Vagina (tissue), 2 donors: Measurements from ENCODE around the gene DGKD. TPM values are rescaled to one million over a fixed set of nuclear protein-coding genes. Genes with fewer than 3 reads are reported as not detected.

Experiments
- DNase-seq, 2 donors: peaks; one replicate each; pipeline ENCODE4 v3.0.0-alpha.2; 2017; ENCODE audit errors: extremely low spot score in 2 of 2
- H3K27ac ChIP-seq: fragments of 200-600 bp; sonication (generic); one replicate; pipeline ENCODE4 v1.5.1; 2019
- H3K27me3 ChIP-seq: fragments of 200-600 bp; sonication (generic); one replicate; pipeline ENCODE4 v1.5.1; 2019
- H3K36me3 ChIP-seq, 2 donors: fragments of 200-600 bp; sonication (generic); one replicate each; pipeline ENCODE4 v1.5.1; 2017 to 2019
- H3K4me1 ChIP-seq: fragments of 200-600 bp; sonication (generic); one replicate; pipeline ENCODE4 v1.5.1; 2019
- H3K4me3 ChIP-seq, 2 donors: fragments of 200-600 bp; sonication (generic); 1 replicate in 1 of 2; 2 replicates in 1 of 2; pipeline ENCODE4 v1.5.1; 2016 to 2019
- H3K9me3 ChIP-seq: fragments of 200-600 bp; sonication (generic); one replicate; pipeline ENCODE4 v1.5.1; 2019
- POLR2A ChIP-seq, 2 donors: fragments of 450-650 bp; IDR thresholded peaks; one replicate each; pipeline ENCODE4 v1.6.1; 2017; ENCODE audit warnings: antibody characterized with exemption in 2 of 2, mild to moderate bottlenecking in 2 of 2, moderate library complexity in 2 of 2
- POLR2AphosphoS5 ChIP-seq, 2 donors: sonication (generic); formaldehyde crosslinking; IDR thresholded peaks; one replicate each; pipeline ENCODE4 v1.9.0; 2017; ENCODE audit warnings: antibody characterized with exemption in 2 of 2, mild to moderate bottlenecking in 2 of 2, low read depth in 1 of 2; ENCODE audit not compliant: insufficient read depth in 1 of 2
- intact Hi-C: fragments of 100-400 bp; cut with DNase I; formaldehyde crosslinking; loops from one replicate; pipeline ENCODE4 v1.15.1; 2023
- total RNA-seq: library from RNA; depleted of rRNA; stranded (reverse); fragments of >200 nt; gene quantifications from one replicate; pipeline ENCODE4 v1.2.3, GENCODE V29; 2016
- TF ChIP-seq, protein P1 (sequence below), 3 experiments: fragments of 450-650 bp in 2 of 3; fragments of 200-600 bp in 1 of 3; sonication (generic) in 1 of 3; IDR thresholded peaks; one replicate each; pipeline ENCODE4 v1.5.1; 2017 to 2019; ENCODE audit warnings: antibody characterized with exemption in 3 of 3, mild to moderate bottlenecking in 2 of 3, moderate library complexity in 2 of 3

DGKD gene
- total RNA-seq, 1 donor from 2014 or later = 13.3 TPM

DNA sequence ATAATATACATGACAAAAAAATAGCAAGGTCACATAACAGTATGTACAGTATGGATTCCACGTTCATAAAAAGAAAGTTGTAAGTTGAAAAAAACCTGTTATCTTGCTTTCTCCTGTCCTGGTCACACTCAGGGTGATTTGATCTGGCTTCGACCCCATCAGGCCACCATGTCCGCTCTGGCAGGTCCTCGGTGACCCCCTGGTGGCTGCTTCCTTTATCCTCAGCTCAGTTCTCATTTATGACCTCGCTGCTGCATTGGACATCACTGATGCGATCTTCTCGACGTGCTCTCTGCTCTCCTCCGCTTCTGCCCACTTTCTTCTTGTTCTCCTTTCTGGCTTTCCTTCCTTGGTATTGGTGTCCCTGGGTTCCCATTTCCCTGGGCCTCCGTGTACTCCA lies 29.7 kb downstream of the DGKD start:
- no peaks in the 10 kb centered on the region for H3K27me3 ChIP-seq
- H3K36me3 ChIP-seq = no peaks in the 10 kb centered on the region
- H3K4me1 ChIP-seq = peaks cover 40% of the 10 kb centered on the region
- no peak overlapping the region for H3K4me3 ChIP-seq
- intact Hi-C loops = no loop called here
- H3K9me3 ChIP-seq = no peaks in the 10 kb centered on the region
- no peak for DNase-seq
- TF ChIP-seq POLR2AphosphoS5 (IDR thresholded peaks at IDR 0.05; ENCODE audit: insufficient read depth in 1 of 2, low read depth in 1 of 2) (no peak), POLR2A (IDR thresholded peaks at IDR 0.05) (no peak)
- no peak overlapping the region for H3K27ac ChIP-seq

DNA sequence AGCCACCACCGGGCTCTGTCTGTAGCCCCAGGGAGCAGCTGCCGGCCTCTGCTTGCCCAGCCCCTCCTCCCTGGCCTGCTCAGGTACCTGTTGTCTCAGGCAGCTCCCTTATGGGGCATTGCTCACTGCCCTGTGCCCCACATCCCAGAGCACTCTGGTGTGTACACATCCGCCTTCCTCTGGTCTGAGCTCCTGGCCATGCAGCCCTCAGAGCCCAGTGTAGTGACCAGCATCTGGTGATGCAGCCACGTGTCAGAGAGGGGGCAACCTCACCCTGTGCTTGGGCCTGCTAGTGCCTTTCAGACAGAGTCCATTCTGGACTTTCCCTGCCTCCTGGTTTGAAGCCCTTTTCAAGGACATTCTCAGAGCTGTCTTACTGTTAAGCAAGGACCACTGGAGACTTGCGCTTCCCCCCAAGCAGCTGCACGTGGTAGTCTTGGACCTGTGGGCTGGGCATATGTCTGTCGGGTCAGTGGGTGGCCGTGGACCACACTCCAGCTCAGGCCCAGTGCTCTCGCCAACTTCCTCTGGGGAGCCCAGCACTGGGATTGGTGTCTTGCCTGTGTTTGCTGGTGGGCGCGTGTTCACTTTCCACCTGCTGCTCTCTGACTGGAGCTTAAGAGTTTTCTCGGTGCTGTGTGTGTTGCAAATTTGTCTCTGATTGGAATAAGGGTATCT lies 30.7 kb downstream of the DGKD start:
- H3K9me3 ChIP-seq = no peaks in the 10 kb centered on the region
- H3K27ac ChIP-seq = peak overlapping the region; percentile 28
- no peaks in the 10 kb centered on the region for H3K36me3 ChIP-seq
- H3K4me1 ChIP-seq = peaks cover 40% of the 10 kb centered on the region
- intact Hi-C loops = no loop called here
- no peak for DNase-seq
- TF ChIP-seq POLR2AphosphoS5 (IDR thresholded peaks at IDR 0.05; ENCODE audit: insufficient read depth in 1 of 2, low read depth in 1 of 2) (no peak), POLR2A (IDR thresholded peaks at IDR 0.05) (no peak)
- TF ChIP-seq, protein P1, sequence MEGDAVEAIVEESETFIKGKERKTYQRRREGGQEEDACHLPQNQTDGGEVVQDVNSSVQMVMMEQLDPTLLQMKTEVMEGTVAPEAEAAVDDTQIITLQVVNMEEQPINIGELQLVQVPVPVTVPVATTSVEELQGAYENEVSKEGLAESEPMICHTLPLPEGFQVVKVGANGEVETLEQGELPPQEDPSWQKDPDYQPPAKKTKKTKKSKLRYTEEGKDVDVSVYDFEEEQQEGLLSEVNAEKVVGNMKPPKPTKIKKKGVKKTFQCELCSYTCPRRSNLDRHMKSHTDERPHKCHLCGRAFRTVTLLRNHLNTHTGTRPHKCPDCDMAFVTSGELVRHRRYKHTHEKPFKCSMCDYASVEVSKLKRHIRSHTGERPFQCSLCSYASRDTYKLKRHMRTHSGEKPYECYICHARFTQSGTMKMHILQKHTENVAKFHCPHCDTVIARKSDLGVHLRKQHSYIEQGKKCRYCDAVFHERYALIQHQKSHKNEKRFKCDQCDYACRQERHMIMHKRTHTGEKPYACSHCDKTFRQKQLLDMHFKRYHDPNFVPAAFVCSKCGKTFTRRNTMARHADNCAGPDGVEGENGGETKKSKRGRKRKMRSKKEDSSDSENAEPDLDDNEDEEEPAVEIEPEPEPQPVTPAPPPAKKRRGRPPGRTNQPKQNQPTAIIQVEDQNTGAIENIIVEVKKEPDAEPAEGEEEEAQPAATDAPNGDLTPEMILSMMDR (IDR thresholded peaks at IDR 0.05) = no peak
- no peaks in the 10 kb centered on the region for H3K27me3 ChIP-seq
- no peak overlapping the region for H3K4me3 ChIP-seq

DNA sequence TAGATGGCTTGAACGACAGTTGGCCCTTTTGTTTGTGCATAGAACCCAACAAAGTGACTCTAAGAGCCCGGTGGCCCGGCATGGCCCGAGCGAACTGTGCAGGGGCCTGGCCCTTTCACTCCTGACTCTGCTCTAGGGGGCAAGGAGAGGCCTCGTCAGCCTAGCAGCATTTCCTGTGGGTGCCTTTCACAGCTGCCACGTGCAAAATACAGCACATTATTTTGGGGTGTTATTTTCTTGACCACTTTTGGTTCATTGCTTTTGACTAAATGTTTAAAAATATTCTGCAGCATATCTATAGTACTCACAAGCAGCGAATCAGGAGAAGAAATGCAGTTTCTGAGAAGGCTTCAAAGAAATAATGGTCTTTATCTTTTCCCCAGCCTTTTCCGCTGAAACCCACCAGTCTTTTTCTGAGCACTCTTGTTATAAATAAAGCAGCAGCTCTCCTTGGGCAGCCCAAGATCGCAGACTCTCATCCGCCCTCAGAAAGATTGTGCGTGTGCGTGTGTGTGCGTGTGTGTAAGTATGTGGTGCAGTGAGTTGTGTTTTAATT lies 31.3 kb downstream of the DGKD start:
- Histone ChIP-seq H3K4me3 (no peak overlapping the region), H3K9me3 (no peaks in the 10 kb centered on the region), H3K36me3 (peaks cover 0 to 4% of the 10 kb centered on the region in 2 donors), H3K4me1 (peaks cover 40% of the 10 kb centered on the region), H3K27me3 (no peaks in the 10 kb centered on the region), H3K27ac (peak overlapping the region; percentile 28)
- no peak for DNase-seq
- intact Hi-C loops = no loop called here
- TF ChIP-seq, protein P1 (IDR thresholded peaks at IDR 0.05) = no peak
- no peak for TF ChIP-seq POLR2AphosphoS5 (IDR thresholded peaks at IDR 0.05; ENCODE audit: insufficient read depth in 1 of 2, low read depth in 1 of 2)
- no peak for TF ChIP-seq POLR2A (IDR thresholded peaks at IDR 0.05)

DNA sequence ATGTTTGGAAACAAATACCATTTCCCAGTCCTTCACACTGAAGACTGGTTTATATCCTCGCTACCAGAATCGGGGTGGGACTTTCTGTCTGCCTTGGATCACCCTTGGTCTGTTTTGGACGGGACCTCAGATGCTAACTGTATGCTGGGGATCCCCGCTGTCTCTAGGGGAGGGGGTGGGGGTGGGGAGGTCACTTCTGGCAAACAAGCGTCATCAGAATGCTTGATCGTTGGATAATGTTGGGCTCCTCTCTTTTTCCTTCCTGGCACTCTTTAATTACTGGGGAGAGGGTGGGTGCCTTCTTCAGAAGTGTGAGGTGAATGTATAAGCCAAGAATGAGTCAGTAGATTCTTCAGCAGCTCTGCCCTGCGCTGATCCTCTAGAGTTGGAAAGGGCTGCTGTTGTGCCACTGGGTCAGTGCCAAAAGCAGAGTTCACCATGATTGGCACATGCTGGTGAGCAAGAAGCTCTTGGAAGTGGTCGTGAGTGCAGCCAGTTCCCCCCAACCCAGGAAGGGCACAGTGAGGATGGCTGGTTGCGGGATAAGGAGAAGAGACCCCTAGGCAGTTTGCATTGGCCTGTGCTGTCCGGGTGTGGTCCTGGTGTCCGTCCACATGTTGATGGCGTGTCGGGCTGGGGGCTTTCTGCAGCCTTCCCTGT lies 32.2 kb downstream of the DGKD start:
- no peaks in the 10 kb centered on the region for H3K27me3 ChIP-seq
- no peak for TF ChIP-seq POLR2A (IDR thresholded peaks at IDR 0.05)
- TF ChIP-seq, protein P1 (IDR thresholded peaks at IDR 0.05) = no peak
- no peak for TF ChIP-seq POLR2AphosphoS5 (IDR thresholded peaks at IDR 0.05; ENCODE audit: insufficient read depth in 1 of 2, low read depth in 1 of 2)
- no peak for DNase-seq
- H3K9me3 ChIP-seq = no peaks in the 10 kb centered on the region
- peaks cover 40% of the 10 kb centered on the region for H3K4me1 ChIP-seq
- intact Hi-C loops = no loop called here
- H3K4me3 ChIP-seq = no peak overlapping the region
- H3K36me3 ChIP-seq = peaks cover 0 to 8% of the 10 kb centered on the region in 2 donors
- H3K27ac ChIP-seq = peak overlapping the region; percentile 77

DNA sequence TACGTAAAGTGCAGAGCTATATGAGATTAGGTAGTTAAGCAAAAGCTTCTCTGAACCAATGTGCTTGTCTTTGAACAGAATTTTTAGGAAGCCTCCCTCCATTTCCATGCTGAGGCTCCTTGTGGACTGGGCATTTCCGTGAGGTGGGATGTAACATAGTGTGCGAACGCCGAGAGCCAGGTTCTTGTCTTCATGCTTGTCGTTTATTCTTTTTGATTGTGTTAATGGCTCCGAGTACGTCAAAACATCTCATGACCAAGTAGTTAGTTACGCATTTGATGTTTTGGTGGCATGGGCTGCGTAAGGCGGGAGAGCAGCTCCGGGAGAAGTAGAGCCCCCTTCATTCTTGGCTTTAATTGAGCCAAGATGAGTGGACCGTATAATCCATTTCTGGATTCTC lies 32.9 kb downstream of the DGKD start:
- TF ChIP-seq POLR2AphosphoS5 (IDR thresholded peaks at IDR 0.05; ENCODE audit: insufficient read depth in 1 of 2, low read depth in 1 of 2) = no peak
- no peak for TF ChIP-seq POLR2A (IDR thresholded peaks at IDR 0.05)
- TF ChIP-seq, protein P1 (IDR thresholded peaks at IDR 0.05) = no peak
- Histone ChIP-seq H3K4me1 (peaks cover 34% of the 10 kb centered on the region), H3K36me3 (peaks cover under 1 to 8% of the 10 kb centered on the region in 2 donors), H3K27me3 (no peaks in the 10 kb centered on the region), H3K27ac (peak overlapping the region; percentile 77), H3K4me3 (peak overlapping the region in 1 of 2 donors; percentile 34), H3K9me3 (no peaks in the 10 kb centered on the region)
- intact Hi-C loops = no loop called here
- DNase-seq = no peak
